Activated T-cell treated with anti-CD3 and anti-CD28 coated beads, Interleukin-2, amount 50 U/mL, for 48 hours (primary cell): ENCODE results near the gene PRRT3.
"Not testable (repeated sequence)": the region's sequence is repeated elsewhere in the genome, so short reads cannot be mapped to it uniquely, and the experiment has no call there.

ENCODE experiments used
- DNase-seq, 2 experiments: peaks; one replicate each; pipeline ENCODE4 v3.0.0-alpha.2; 2020

Gene PRRT3

GRCh38 chr3:9897408-9898372 lies 54.5 kb downstream of the PRRT3 start:
- DNase-seq: no peak

- not testable (repeated sequence) for DNase-seq
Measured at GRCh38 chr3:9896755-9897407, 55.3 kb downstream of the PRRT3 start.

GRCh38 chr3:9895715-9896114 lies 56.5 kb downstream of the PRRT3 start:
- not testable (repeated sequence) for DNase-seq
